Cerebellar cortex (tissue), 1 donor: ENCODE results near the gene GLYATL2.

ENCODE experiments used
- DNase-seq: peaks from one replicate; pipeline ENCODE4 v3.0.0-alpha.2; 2015; ENCODE audit warnings: low spot score

Gene GLYATL2

DNA sequence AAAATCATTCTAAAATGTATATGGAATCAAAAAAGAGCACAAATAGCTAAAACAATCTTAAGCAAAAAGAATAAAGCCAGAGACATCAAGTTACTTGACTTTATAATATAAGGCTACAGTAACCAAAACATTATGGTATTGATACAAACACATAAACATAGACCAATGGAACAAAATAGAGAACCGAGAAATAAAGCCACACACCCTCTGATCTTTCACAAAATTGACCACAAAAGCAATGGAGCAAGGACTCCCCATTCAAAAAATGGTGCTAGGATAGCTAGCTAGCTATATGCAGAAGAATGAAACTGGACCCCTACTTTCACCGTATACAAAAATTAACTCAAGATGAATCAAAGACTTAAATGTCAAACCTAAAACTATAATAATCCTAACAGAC is 43.2 kb downstream of the GLYATL2 start:
- no peak for DNase-seq

DNA sequence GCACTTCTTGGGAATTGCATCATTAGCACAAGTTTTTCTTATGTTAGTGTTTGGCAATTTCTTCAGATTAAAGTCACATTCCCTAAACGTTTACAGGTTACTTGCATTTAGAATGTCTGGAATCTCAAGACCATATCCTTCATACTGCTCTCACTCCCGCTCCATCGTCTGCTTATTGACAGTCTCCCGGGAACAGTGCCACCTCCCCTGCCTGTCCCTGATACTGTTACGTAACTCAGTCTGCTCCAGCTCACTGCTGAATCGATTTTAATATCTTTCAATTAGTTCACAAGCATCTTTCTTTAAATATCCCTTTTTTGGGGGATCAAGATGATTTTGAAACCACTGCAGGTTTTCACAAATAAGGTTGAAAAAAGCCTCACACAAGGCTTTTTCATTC is 48.2 kb downstream of the GLYATL2 start:
- DNase-seq: no peak

DNA sequence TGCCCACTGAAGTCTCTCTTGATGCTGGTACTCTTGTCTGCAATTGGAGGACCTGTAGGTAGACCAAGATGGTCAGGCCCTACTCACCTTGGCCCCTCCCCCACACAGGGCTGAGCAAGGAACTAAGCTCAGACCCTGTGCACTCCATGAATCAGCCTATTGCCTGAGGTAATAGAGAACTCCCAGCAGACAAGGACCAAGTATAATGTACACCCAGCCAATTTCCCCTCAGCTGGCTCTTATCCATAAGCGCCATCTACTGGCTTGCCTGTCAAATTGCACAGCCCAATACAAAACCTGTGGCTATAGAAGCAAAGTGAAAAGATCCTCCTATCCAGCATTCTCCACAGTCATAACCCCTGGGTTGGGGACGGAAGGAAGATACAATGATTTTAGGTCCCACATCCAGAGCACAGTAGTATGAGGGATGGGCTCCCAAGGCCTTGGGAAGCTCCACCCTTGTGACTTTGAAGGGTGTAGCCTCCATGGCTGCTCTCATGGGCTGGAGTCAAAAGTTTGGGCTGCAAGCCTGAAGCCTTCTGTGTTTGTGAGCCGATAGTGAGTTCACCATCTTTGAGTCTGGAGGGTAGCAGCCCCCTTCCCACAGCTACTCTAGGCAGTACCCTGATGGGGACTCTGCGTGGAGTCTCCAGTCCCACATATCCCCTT is 56.0 kb downstream of the GLYATL2 start:
- peak; percentile 25 for DNase-seq

DNA sequence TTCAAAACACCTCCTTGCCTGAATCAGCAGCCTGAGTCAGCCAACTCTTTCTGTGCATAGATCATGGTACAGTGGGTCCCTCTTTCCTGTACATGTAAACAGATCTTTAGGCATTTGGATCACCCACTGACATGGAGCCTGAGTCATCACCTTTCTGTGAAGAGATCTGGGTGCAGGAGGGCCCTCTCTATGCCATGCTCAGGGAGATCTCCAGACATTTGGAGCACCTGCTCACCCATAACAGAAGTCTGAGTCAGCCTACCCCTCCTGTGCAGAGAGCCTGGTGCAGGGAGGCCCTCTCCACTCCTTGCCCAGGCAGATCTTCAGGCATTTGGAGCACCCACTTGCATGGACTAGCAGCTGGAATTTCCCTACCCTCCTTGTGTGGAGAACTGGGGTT is 56.6 kb downstream of the GLYATL2 start:
- DNase-seq: no peak

DNA sequence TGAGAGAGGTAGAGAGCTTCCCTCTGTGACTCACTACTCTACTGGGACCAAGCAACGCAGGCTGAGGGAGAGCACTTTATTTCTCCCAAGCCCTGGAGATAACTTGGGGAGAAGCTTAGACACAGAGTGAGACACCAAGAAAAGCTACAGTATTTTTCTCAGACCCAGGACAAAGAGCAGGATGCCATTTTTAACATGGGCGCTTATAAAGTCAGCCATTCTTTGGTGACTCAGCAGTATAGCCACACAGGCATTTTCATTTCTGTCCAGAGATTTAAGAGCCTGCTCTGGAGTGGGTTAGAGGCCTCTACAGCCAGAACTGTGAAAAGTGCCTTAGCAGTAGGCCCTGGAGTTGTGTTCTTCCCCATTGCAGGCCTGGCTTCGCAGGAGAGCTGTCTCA is 57.8 kb downstream of the GLYATL2 start:
- no peak for DNase-seq

DNA sequence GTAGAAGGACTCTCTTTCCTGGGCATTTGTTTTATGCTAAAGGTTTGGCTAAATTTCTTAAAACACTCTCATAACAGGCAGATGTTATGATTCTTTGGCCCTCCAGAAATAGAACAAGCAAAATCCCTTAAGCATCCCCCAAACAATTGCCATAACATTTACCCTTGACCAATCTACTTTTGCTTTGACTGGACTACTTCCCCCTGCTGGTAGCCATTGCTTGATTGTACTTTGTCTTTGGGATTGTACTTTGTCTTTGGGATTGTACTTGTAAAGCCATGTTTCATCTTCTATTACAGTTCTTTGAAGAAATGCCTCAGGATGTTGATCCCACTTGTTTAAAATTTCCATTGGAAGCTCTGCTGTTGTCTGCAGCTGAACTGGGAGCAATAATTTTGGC is 59.5 kb downstream of the GLYATL2 start:
- no peak for DNase-seq
